Smooth muscle cell of the brain vasculature (primary cell): ENCODE data around the gene SSH3.
"Not testable (repeated sequence)": the region's sequence is repeated elsewhere in the genome, so short reads cannot be mapped to it uniquely, and the experiment has no call there.

Experiments
- DNase-seq: peaks from one replicate; pipeline ENCODE4 v3.0.0-alpha.2; 2012; ENCODE audit warnings: low read depth, low spot score

The SSH3 gene

DNA sequence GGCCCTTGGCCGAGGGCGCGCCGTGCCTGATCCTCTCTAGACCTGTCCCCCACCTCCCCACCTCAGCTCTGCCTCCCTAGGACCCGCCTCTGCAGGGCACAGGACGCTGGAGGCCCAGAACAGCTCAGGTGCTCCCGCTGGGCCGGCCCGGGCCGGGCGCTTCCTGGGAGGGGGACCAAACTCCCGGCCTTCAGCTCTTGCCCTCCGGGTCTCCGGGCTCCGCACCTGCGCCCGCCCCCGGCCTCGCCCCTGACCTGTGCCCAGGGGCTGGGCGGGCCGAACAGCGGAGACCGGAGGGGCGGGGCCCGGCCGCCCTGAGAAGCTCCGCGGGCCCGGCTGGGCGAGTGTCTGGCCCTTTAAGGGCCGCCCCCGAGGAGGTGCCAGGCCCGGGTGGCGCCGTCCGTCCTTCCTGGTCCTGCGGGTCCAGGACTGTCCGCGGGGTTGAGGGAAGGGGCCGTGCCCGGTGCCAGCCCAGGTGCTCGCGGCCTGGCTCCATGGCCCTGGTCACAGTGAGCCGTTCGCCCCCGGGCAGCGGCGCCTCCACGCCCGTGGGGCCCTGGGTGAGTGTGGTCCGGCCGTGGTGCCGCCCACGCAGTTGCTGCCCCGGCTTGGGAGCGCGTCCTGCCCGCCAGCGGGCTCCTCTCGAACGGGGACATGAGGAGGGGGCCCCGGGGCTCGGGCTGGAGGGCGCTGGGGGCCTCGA, at the start of gene SSH3:
SSH3 (plus strand) TSS at position 399 of the 703 bp plus-strand sequence; CDS start at position 495, 96 bp downstream.
- no peak for DNase-seq

- no peak for DNase-seq
Measured at GRCh38 chr11:67253872-67254624, 49.3 kb upstream of the SSH3 start.

DNA sequence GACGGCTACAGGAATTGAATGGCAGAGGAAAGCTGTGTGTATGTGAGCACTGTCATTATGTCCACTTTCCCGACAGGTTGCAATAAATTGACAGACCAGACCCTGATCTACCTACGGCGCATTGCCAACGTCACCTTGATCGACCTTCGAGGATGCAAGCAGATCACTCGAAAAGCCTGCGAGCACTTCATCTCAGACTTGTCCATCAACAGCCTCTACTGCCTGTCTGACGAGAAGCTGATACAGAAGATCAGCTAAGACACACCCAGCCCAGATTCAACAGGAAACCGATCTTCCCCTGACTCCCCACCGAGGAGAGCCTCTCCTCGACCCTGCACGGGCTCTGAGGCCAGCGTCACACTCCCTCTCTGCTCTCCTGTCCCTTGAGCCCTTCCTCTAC, 48.5 kb upstream of the SSH3 start:
- DNase-seq = no peak

GRCh38 chr11:67255353-67255752, 48.0 kb upstream of the SSH3 start:
- no peak for DNase-seq

GRCh38 chr11:67255864-67256263, 47.5 kb upstream of the SSH3 start:
- DNase-seq = no peak

GRCh38 chr11:67256477-67257135, 46.7 kb upstream of the SSH3 start:
- DNase-seq = no peak

DNA sequence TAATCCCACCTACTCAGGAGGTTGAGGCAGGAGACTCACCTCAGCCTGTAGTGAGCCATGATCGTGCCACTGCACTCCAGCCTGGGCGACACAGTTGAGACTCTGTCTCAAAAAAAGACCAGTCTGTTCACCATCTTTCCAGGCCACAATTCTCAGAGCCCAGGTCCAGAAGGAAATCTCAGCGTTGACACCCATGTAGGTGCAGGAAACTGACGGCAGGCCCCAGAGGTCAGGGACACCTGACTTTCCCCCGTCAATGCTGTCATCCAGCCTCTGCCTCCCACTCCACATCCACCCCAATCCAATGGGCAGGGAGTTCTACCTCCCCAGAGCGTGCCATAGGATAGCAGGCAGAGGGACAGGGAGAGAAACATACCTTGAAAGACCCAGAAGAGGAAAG, 42.9 kb upstream of the SSH3 start:
- DNase-seq = no peak

- DNase-seq = not testable (repeated sequence)
Measured at GRCh38 chr11:67260885-67261639, 42.3 kb upstream of the SSH3 start.

- DNase-seq = no peak
Measured at GRCh38 chr11:67261640-67261945, 41.7 kb upstream of the SSH3 start.

GRCh38 chr11:67261946-67262681, 41.2 kb upstream of the SSH3 start:
- DNase-seq = no peak

- no peak for DNase-seq
Measured at GRCh38 chr11:67262731-67263675, 40.3 kb upstream of the SSH3 start.

- no peak for DNase-seq
Measured at GRCh38 chr11:67264260-67264659, 39.1 kb upstream of the SSH3 start.

DNA sequence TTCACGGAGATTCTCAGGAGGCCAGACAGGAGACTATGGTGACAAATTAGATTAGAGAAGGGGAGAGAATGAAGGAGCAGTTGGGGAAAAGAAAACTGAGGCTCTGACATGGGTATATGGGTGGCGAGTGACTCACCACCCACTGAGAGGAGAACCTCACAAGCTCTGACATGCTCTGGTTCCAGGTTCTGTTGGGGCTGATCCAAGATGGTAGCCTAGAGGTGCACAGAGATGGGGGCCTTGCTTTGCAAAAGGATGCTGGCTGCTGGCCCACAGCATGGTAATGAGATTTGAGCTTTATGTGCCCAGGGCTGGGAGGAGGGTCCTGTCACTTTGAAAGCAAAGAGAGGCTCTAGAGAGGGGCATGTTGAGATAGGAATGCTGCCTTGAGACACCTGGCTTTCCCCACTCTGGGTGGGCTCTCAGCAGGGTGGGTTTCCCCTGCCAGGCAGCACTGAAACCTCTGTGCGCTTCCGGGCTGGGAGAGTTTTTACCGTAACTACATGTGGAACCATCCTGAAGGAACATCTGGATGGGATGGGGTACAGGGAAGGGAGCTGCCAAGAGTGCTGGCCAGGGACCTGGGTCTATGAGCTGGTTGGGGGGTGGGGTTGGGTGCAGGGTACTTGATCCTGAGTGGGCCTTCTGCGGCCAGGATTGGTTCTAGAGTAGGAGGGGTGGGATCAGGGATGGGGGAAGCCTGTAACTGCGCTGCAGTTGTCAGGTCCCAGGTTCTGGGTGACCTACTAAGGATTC, 38.3 kb upstream of the SSH3 start:
- no peak for DNase-seq

DNA sequence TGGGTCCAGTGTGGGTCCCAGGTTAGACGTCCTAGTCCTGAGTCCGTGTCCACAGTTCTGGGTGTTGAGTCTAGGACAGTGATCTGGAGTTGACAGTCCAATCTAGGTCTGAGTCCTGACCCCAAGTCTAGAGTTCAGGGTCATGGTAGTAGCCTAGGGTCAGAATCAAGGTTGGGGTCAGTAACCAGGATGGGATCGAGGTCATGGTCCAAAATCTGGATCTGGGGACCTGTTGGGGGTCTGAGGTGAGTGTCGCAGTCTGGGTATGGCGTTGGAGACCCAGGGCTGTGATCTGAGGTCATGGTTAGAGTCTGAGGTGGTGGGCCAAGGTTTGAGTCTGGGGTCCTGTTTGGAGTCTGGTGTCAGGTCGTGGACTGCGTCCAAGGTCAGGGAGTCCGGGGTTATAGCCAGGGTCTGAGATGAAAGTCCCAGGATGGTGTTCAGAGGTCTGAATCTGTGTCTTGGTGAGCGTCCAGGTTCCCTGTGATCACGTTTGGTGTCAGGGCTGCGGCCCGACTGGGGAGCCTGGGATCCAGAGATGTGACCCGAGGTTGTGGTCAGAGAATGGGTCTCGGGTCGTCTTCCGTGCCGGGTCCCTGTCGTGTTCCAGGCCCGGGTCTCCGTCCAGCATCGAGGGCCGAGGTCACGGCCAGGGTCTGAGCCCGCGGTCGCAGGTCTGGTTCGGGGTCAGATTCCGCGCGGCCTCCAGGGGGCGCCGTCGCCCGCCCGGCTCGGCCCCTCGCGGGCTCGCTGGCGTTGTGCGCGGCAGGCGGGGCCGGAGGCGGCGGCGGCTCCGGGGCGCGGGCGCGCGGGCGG, 37.5 kb upstream of the SSH3 start:
- no peak for DNase-seq

- DNase-seq = no peak
Measured at GRCh38 chr11:67266449-67267187, 36.7 kb upstream of the SSH3 start, which contains the start of gene GRK2. TSS of gene GRK2 (plus strand) at chr11:67266473. CDS start at chr11:67266700, 227 bp downstream.

DNA sequence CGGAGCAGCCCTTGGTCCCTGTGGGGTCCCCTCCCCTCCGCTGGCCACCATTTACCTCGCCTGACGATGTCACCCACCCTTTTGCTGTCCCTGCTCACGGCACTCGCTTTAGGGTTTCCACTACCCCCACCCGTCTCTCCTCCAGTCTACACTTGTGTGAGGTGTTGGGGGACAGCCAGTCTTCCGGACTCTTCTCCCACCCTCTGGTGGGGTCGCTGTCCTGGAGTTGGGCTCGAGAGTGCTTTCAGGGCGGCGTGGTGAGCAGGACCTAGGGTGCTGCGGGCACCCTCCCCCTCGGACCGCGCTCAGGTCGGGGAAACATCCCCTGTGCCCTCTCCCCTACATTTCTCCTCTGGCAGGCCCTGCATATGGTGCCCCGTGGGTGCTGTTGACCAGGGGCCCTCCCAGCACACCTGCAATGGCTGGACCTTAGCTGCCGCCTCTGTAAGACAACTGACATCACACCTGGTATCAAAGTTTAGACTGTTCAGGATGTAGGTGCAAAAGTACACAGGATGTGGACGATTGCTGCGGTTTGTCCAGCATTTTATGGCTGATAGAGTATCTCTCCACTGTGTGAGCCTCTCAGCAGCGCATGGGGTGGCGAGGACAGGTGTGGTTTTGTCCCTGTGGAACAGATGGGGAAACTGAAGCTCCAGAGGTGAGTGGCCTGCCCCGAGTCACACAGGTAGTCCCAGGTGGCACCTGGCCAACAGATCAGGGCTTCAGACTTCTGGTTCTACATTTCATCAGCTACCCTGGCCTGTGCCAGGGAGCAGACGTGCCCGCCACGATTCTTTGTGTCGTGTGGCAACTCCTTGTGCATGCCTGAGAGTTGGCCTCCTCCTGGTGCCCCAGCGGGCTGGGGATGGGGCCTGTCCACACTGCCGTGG, 35.9 kb upstream of the SSH3 start:
- DNase-seq = no peak
